OCI-M2 (cell line): Measurements from ENCODE around the gene THAP8.

Source experiments
- DNase-seq: peaks from one replicate; lab custom pipeline; 2025; ENCODE audit not compliant: unreplicated experiment; lab: John Stamatoyannopoulos, UW

The THAP8 gene

GRCh38 chr19:35995048-35995993 is 58.8 kb downstream of the THAP8 start, which contains the start of gene SDHAF1:
Gene SDHAF1 (plus strand): TSS chr19:35995188. CDS start chr19:35995275, 87 bp downstream.
- DNase-seq: peak; percentile 99

- DNase-seq: no peak
Observed at GRCh38 chr19:35993923-35994598, 60.0 kb downstream of the THAP8 start.

GRCh38 chr19:35992907-35993765 is 60.9 kb downstream of the THAP8 start:
- DNase-seq: no peak

GRCh38 chr19:35991731-35992450 is 62.2 kb downstream of the THAP8 start:
- no peak for DNase-seq

- no peak for DNase-seq
Observed at GRCh38 chr19:35990771-35991730, 63.0 kb downstream of the THAP8 start.

GRCh38 chr19:35990156-35990555 is 63.9 kb downstream of the THAP8 start:
- no peak for DNase-seq

- no peak for DNase-seq
Observed at GRCh38 chr19:35988824-35989223, 65.3 kb downstream of the THAP8 start.

GRCh38 chr19:35987571-35987896 is 66.6 kb downstream of the THAP8 start:
- DNase-seq: no peak

- peak; percentile 79 for DNase-seq
Observed at GRCh38 chr19:35986664-35987570, 67.2 kb downstream of the THAP8 start.

GRCh38 chr19:35986111-35986510 is 68.0 kb downstream of the THAP8 start:
- no peak for DNase-seq
